H1 (cell line): ENCODE data around the gene ALDH3A1. TPM values are rescaled to one million over a fixed set of nuclear protein-coding genes. Genes with fewer than 3 reads are reported as not detected.

Experiments
- CHD7 ChIP-seq: fragments of 300-600 bp; sonication (generic); IDR thresholded peaks from 2 replicates; pipeline ENCODE4 v1.7.1; 2012; ENCODE audit warnings: low read length, moderate library complexity, mild to moderate bottlenecking, inconsistent platforms; ENCODE audit not compliant: insufficient replicate concordance
- RNF2 ChIP-seq: fragments of 200-900, 300-1000 bp; sonication (generic); IDR thresholded peaks from 2 replicates; pipeline ENCODE4 v1.7.1; 2016; ENCODE audit warnings: borderline replicate concordance, low read depth, mild to moderate bottlenecking, antibody characterized with exemption, low read length; ENCODE audit not compliant: poor library complexity, severe bottlenecking; ENCODE audit errors: missing control alignments
- polyA plus RNA-seq, 7 experiments: library from polyadenylated mRNA; depleted of rRNA in 3 of 7; stranded (reverse) in 5 of 7; unstranded in 2 of 7; fragments of >200 nt in 5 of 7; fragments of 200-250 nt in 2 of 7; gene quantifications; 1 replicate in 5 of 7; 2 replicates in 1 of 7; 4 replicates in 1 of 7; pipeline versions ENCODE4 v1.2.1 to v1.2.3, GENCODE V29; 2011 to 2013; ENCODE audit warnings: missing spikeins in 2 of 7, mixed read lengths in 2 of 7
- total RNA-seq: library from RNA; stranded (reverse); fragmentation: NEBNext Ultra II Directional; extraction: Animal tissue kit (Norgen Biotek cat#: 25700); gene quantifications from 2 replicates; pipeline ENCODE4 v1.2.1, GENCODE V29; 2021

Gene ALDH3A1
- total and polyA plus RNA-seq, 2 of the 8 experiments (the other 6 are each of a cell fraction or from before 2014, with no cell fraction given) = 0.37 to 1.4 TPM

GRCh38 chr17:19738073-19738449, 10.0 kb downstream of the ALDH3A1 start (continued):
- TF ChIP-seq CHD7 (no peak), RNF2 (no peak)
